NK-92 (cell line): Measurements from ENCODE around the gene SMO.
"Not testable (repeated sequence)": the region's sequence is repeated elsewhere in the genome, so short reads cannot be mapped to it uniquely, and the experiment has no call there.

ENCODE experiments used
- DNase-seq: peaks from one replicate; lab custom pipeline; 2025; ENCODE audit not compliant: unreplicated experiment; lab: John Stamatoyannopoulos, UW

Gene SMO

GRCh38 chr7:129169686-129170440, 18.6 kb upstream of the SMO start:
- DNase-seq: no peak

- DNase-seq: no peak
Observed at GRCh38 chr7:129170441-129171021, 17.9 kb upstream of the SMO start.

GRCh38 chr7:129173861-129174260, 14.6 kb upstream of the SMO start:
- not testable (repeated sequence) for DNase-seq

GRCh38 chr7:129176916-129177710, 11.3 kb upstream of the SMO start:
- no peak for DNase-seq

- DNase-seq: no peak
Observed at GRCh38 chr7:129184981-129185670, 3.3 kb upstream of the SMO start.

- no peak for DNase-seq
Observed at GRCh38 chr7:129186749-129187260, 1.6 kb upstream of the SMO start.

GRCh38 chr7:129187681-129188371, 607 bp upstream of the SMO start:
- no peak for DNase-seq

- DNase-seq: no peak
Observed at GRCh38 chr7:129188892-129189660, 643 bp downstream of the SMO start.

- no peak for DNase-seq
Observed at GRCh38 chr7:129189661-129190310, 1.4 kb downstream of the SMO start.

- no peak for DNase-seq
Observed at GRCh38 chr7:129191272-129191671, 2.8 kb downstream of the SMO start.

- DNase-seq: no peak
Observed at GRCh38 chr7:129193892-129194291, 5.5 kb downstream of the SMO start.

- DNase-seq: no peak
Observed at GRCh38 chr7:129197771-129198170, 9.3 kb downstream of the SMO start.

GRCh38 chr7:129199406-129199805, 11.0 kb downstream of the SMO start:
- DNase-seq: no peak

- DNase-seq: no peak
Observed at GRCh38 chr7:129202058-129202777, 13.8 kb downstream of the SMO start.

GRCh38 chr7:129203050-129203741, 14.8 kb downstream of the SMO start:
- DNase-seq: no peak

- no peak for DNase-seq
Observed at GRCh38 chr7:129205126-129205818, 16.8 kb downstream of the SMO start.

GRCh38 chr7:129205987-129206785, 17.8 kb downstream of the SMO start:
- no peak for DNase-seq
